Activated CD4-positive, alpha-beta memory T cell treated with anti-CD3 and anti-CD28 coated beads, Interleukin-2, amount 10 ng/mL, durations not matched to agents 7 days and 5 days (primary cell): ENCODE measurements around the gene GNGT2. TPM values are rescaled to one million over a fixed set of nuclear protein-coding genes. Genes with fewer than 3 reads are reported as not detected.
A peak's percentile ranks its signal among the peaks of the same experiment; 100 is the strongest.

Experiments used
- CTCF ChIA-PET: fragments of 350-600 bp; sonication (Branson Sonifier 250); formaldehyde crosslinking; loops from one replicate; lab custom pipeline; 2021; ENCODE audit warnings: antibody characterized with exemption, inconsistent platforms; lab: Charles Lee
- POLR2A ChIA-PET: fragments of 350-600 bp; sonication (Branson Sonifier 250); formaldehyde crosslinking; loops from one replicate; lab custom pipeline; 2021; ENCODE audit warnings: antibody characterized with exemption; lab: Charles Lee
- DNase-seq: peaks from one replicate; pipeline ENCODE4 v3.0.0-alpha.2; 2020
- H3K27ac Mint-ChIP-seq: one replicate; pipeline ENCODE4 v1.8.0; 2021; ENCODE audit warnings: mild to moderate bottlenecking, mixed read lengths
- H3K27me3 Mint-ChIP-seq: one replicate; pipeline ENCODE4 v1.8.0; 2021; ENCODE audit warnings: mixed read lengths
- H3K36me3 Mint-ChIP-seq: one replicate; pipeline ENCODE4 v1.8.0; 2021; ENCODE audit warnings: low read depth, mixed read lengths
- H3K4me1 Mint-ChIP-seq: one replicate; pipeline ENCODE4 v1.8.0; 2021; ENCODE audit warnings: mixed read lengths
- H3K4me3 Mint-ChIP-seq: one replicate; pipeline ENCODE4 v1.8.0; 2021; ENCODE audit warnings: mild to moderate bottlenecking, mixed read lengths
- H3K9me3 Mint-ChIP-seq: one replicate; pipeline ENCODE4 v1.8.0; 2021; ENCODE audit warnings: mixed read lengths
- total RNA-seq, 2 experiments: library from RNA; stranded (reverse); gene quantifications; one replicate each; pipeline ENCODE4 v1.2.3, GENCODE V29; 2021

GNGT2 gene
- total RNA-seq, 2 experiments from 2014 or later: 22.7 to 23.8 TPM

DNA sequence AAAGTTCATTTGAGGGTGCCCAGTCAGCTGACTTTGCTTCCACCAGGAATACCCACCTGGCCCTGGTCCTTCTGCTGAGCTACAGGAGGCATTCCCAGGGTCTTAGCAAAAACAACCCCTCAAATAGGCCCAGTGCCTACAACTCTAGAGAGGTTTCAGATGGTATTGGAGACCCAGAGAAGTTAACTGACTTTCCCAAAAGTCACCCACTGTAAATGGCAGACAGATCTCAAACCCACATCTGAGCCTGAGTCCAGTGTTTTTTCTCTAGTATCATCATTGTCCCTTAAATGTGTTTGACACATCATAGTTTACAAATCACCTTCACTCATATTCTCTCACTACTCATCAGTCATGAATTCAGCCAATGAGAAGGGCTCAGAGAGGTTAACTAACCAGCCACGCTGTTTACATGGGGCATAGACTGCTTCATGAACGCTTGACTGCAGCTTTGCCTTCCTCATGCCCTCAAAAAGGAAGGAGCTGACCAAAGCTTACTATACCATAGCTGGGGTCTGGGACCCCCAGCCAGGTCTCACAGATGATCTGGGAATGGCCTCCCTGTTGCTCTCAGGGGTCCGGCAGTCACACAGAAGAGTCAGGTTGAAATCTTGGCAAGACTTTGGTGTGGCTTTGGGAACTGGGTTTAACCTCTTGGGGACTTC, 16.5 kb upstream of the GNGT2 start:
- H3K27ac Mint-ChIP-seq: no peak overlapping the region
- H3K4me1 Mint-ChIP-seq: peaks cover 43% of the 10 kb centered on the region

DNA sequence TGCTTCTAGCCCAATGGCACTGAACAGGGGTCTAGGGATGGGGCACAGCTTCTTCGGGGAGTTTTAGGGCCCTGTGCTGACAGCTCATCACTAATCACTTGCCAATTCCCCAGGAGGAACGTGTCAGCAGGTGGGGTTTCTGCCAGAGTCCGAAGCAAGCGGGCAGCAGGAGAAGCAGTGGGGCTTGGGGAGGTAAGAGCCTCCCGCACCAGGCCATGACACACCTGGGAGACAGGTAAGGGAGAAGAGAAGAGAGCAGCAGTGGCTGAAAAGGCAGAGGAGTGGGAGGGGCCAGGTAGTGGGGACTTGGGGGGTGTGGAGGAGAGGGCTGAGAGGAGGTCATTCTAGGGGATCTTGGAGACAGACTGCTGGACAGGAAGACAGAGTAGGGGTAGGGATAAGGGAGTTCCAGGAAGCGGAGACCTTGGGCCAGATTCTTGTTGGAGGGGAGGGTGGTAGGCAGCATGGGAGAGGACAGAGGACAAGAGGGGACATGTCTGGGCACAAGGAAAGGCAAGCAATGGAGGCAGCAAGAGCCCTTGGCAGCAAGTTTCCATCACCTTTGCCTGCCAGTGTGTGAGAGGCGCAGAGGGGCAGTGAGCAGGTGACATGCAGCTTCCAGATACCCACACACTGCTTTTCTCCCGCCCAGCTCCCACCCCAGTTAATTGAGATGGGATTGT, 15.3 kb upstream of the GNGT2 start:
- Mint-ChIP-seq H3K36me3 (peaks cover 21% of the 10 kb centered on the region), H3K4me1 (peaks cover 39% of the 10 kb centered on the region), H3K27ac (no peak overlapping the region), H3K4me3 (no peak overlapping the region), H3K9me3 (no peaks in the 10 kb centered on the region), H3K27me3 (peaks cover 36% of the 10 kb centered on the region)
- ChIA-PET POLR2A (interaction anchor here (1.0 to 5.4 kb wide), 8 partner anchors 9 to 45 kb away, joined by 3 to 63 read pairs (median 14); partner anchors contain the start of genes ABI3 and GNGT2), CTCF (interaction anchor here (1.1 to 7.7 kb wide), 6 partner anchors 17 to 89 kb away, joined by 3 to 105 read pairs (median 5); no protein-coding TSS in a partner anchor)
- no peak for DNase-seq

More for the DNA sequence above, 16.5 kb upstream of the GNGT2 start:
- H3K9me3 Mint-ChIP-seq: no peaks in the 10 kb centered on the region
- peaks cover 45% of the 10 kb centered on the region for H3K27me3 Mint-ChIP-seq
- peaks cover 19% of the 10 kb centered on the region for H3K36me3 Mint-ChIP-seq
- H3K4me3 Mint-ChIP-seq: no peak overlapping the region
- ChIA-PET CTCF (interaction anchor here (0.6 to 7.7 kb wide), 18 partner anchors 12 to 181 kb away, joined by 3 to 105 read pairs (median 4); partner anchors contain the start of gene ABI3), POLR2A (interaction anchor here (1.0 to 5.4 kb wide), 6 partner anchors 10 to 46 kb away, joined by 3 to 63 read pairs (median 26); partner anchors contain the start of genes ABI3 and GNGT2)
- no peak for DNase-seq

DNA sequence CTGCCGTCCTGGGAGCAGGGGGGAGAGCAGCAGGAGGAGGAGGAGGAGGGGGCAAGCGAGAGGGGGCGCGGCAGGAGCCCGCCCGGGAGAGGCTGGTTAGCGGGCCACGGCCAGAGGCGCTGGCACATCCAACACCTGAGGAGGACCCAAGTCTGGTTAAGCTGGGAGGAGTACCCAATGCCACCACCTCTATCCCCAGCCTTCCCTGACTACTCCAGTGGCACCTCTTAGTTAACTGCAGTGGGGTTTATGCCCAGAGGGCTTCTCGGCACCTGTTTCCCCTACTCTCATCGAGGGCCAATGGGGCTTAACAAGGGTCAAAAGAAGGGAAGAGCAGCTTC, 14.6 kb upstream of the GNGT2 start:
- POLR2A ChIA-PET: interaction anchor here (1.1 to 5.1 kb wide), 7 partner anchors 10 to 136 kb away, joined by 3 to 63 read pairs (median 6); partner anchors contain the start of genes ABI3 and GNGT2
- CTCF ChIA-PET: interaction anchor here (1.0 to 7.7 kb wide), 8 partner anchors 8 to 280 kb away, joined by 3 to 105 read pairs (median 4); partner anchors contain the start of gene SNF8
- Mint-ChIP-seq H3K4me1 (peaks cover 42% of the 10 kb centered on the region), H3K9me3 (no peaks in the 10 kb centered on the region), H3K27ac (no peak overlapping the region), H3K27me3 (peaks cover 36% of the 10 kb centered on the region), H3K4me3 (peak overlapping the region; percentile 41), H3K36me3 (peaks cover 27% of the 10 kb centered on the region)
- no peak for DNase-seq

DNA sequence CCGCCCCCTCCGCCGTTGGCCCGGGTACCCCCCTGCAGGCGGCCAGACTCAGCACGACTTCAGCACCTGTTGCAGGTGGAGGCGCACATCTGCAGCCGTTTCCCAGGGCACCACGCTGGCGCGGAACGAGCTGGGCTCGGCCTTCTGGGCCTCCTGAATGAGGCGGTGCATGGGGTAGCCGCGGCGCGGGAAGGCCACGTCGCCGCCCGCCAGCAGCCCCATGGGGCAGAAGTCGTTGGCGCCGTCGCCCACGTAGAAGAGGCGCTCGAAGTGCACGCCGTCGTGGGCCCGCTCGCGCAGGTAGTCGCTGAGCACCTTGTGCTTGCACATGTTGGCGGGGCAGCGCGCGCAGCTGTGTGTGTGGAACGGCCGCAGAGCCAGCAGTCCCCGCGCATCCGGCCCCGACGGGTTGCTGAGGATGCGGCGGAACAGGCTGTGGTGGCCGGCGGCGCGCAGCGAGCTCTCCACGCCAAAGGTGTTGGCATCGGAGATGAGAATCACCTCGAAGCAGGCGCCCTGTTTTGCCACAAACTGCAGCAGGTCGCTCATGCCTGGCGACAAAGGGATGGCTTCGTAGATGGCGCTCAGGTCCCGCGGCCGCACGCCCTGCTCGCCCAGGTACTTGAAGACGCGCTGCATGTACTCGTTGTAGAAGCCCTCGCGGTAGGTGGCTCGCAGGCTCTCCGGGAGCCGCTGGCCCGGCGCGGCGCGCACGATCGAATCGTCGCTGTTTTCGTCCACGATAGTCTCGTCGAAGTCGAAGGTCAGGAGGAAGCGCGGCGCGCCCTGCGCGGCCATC, 14.0 kb upstream of the GNGT2 start:
- DNase-seq: peak; percentile 71
- peaks cover 32% of the 10 kb centered on the region for H3K27me3 Mint-ChIP-seq
- peaks cover 42% of the 10 kb centered on the region for H3K4me1 Mint-ChIP-seq
- ChIA-PET CTCF (interaction anchor here (0.9 to 7.7 kb wide), 9 partner anchors 9 to 280 kb away, joined by 3 to 105 read pairs (median 4); partner anchors contain the start of gene SNF8), POLR2A (interaction anchor here (1.1 to 5.1 kb wide), 6 partner anchors 10 to 137 kb away, joined by 3 to 63 read pairs (median 8); partner anchors contain the start of genes ABI3 and GNGT2)
- H3K36me3 Mint-ChIP-seq: peaks cover 32% of the 10 kb centered on the region
- H3K9me3 Mint-ChIP-seq: no peaks in the 10 kb centered on the region
- H3K27ac Mint-ChIP-seq: no peak overlapping the region
- peak overlapping the region; percentile 41 for H3K4me3 Mint-ChIP-seq

DNA sequence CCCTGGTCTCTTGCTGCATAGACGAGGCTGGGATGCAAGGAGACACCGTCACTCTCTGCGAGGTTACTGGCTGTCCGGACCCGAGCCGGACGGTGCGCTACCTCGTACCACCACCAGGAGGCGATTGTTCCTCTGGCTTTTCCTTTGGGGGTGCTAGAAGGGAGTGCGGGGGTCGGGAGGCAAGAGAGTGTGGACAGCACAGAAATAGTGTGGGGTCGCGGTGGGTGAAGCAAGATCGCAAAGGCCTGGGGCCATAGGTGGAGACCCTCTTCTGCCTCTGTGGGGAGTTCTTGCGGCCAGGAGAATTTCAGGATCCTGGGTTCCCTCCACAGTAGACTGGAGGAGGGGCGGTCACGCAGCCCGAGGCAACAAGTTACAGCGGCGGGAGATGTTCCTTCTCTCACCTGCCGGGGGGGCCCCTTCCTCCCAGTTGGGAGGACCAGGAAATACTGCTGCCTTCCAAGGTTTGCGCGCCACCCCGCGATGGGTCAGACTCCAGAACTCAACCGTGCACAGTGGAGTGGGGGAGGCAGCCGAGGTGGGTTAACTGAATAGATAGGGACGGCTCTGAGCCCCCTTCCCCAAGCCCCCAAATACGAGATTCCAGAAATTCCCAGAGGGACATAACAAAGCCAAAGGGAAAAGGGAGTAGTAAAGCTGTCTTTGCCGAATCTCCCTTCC, 13.3 kb upstream of the GNGT2 start:
- Mint-ChIP-seq H3K27ac (no peak overlapping the region), H3K4me3 (peak overlapping the region; percentile 44), H3K36me3 (peaks cover 39% of the 10 kb centered on the region), H3K27me3 (peaks cover 26% of the 10 kb centered on the region), H3K4me1 (peaks cover 48% of the 10 kb centered on the region), H3K9me3 (no peaks in the 10 kb centered on the region)
- ChIA-PET POLR2A (interaction anchor here (1.3 to 5.1 kb wide), 5 partner anchors 9 to 43 kb away, joined by 5 to 63 read pairs (median 9); partner anchors contain the start of genes ABI3 and GNGT2), CTCF (interaction anchor here (0.9 to 7.7 kb wide), 11 partner anchors 9 to 279 kb away, joined by 3 to 105 read pairs (median 4); partner anchors contain the start of gene SNF8)
- DNase-seq: peak; percentile 67

DNA sequence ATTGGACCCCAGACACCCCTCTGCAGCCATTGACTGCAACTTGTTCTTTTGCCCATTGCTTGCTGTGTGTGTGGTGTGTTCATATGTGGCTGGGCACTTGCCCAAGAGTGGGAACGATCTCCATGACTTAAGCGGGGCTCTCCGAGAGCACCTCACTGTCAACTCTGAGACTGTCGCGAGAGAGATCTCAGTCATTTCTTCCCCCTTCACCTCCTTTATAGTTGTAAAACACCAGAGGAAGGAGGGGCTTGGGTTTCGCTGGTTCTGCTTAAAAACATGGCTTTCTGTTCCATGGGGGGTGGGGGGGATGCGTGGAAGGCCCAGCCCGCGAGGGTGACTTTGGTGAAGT, 12.8 kb upstream of the GNGT2 start:
- H3K27me3 Mint-ChIP-seq: peaks cover 26% of the 10 kb centered on the region
- no peak overlapping the region for H3K27ac Mint-ChIP-seq
- peak overlapping the region; percentile 44 for H3K4me3 Mint-ChIP-seq
- peaks cover 53% of the 10 kb centered on the region for H3K4me1 Mint-ChIP-seq
- DNase-seq: no peak
- POLR2A ChIA-PET: interaction anchor here (1.6 to 1.7 kb wide), 2 partner anchors 11 to 12 kb away, joined by 5 read pairs; partner anchors contain the start of genes ABI3 and GNGT2
- H3K36me3 Mint-ChIP-seq: peaks cover 42% of the 10 kb centered on the region
- no peaks in the 10 kb centered on the region for H3K9me3 Mint-ChIP-seq
- CTCF ChIA-PET: interaction anchor here (0.8 to 2.1 kb wide), 4 partner anchors 11 to 43 kb away, joined by 4 to 11 read pairs (median 6); no protein-coding TSS in a partner anchor

DNA sequence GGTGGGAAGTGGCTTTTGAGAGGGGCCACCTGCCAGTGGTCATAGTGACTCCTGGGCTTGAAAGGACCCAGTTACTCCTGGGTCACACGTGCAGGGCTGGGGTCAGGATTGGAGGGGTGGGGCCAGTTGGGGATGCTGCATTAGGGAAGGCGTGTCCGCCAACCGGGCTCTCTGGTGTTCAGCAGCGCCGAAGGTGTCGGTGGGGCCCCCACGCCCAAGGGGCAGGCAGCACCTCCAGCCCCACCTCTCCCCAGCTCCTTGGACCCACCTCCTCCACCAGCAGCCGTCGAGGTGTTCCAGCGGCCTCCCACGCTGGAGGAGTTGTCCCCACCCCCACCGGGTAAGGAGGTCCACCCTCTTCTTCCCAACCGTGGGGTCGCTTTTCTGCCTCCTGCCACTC, 9.6 kb upstream of the GNGT2 start:
- H3K9me3 Mint-ChIP-seq: no peaks in the 10 kb centered on the region
- peaks cover 67% of the 10 kb centered on the region for H3K36me3 Mint-ChIP-seq
- H3K4me3 Mint-ChIP-seq: no peak overlapping the region
- POLR2A ChIA-PET: interaction anchor here (5.6 kb wide), 1 partner anchor 9 kb away, joined by 34 read pairs; the partner anchor contains the start of gene PHOSPHO1
- peaks cover 72% of the 10 kb centered on the region for H3K4me1 Mint-ChIP-seq
- H3K27me3 Mint-ChIP-seq: peaks cover 17% of the 10 kb centered on the region
- DNase-seq: no peak
- peak overlapping the region; percentile 95 for H3K27ac Mint-ChIP-seq
- CTCF ChIA-PET: no interaction called here

DNA sequence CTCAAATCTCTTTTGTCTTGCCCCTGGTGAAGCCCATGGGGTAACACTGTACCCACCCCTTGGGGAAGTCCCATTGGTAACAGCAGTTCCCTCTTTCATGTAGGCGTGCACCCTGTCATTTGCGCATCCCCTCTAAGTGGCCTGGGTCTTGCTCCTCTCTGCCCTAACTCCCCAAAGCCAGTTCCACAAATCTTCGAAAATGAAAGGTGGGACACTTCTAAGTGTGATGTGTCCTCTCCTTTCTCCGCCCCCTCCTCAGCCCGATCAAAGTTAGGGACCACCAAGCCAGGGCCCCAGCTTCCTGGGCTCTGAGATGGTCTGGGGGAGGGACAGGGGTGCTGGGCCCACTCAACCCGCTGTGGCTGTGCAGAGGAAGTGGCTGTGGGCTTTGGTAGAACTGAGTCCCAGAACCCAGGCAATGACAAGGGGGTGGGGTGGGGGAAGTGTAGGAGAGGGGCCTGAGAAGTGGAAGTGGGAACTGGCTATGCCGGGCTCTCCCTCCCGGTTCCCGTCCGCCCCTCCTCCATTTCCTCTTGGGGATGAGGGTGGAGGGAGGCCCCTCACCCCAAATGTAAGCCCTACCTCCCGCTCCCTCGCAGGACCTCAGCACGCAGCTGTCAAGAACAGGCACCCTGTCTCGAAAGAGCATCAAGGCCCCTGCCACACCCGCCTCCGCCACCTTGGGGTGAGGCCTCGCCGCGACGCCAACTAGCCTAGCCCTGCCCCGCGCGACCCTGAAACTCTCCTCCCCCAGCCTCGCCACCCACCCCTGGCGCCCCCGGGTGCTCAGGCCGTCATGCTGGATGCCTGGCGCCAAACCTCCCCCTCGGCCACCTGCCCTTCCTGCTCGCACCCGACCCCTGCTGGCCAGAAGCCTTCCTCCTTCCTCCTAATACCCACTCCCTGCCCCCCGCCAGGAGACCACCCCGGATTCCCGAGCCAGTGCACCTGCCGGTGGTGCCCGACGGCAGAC, 8.9 kb upstream of the GNGT2 start:
- POLR2A ChIA-PET: interaction anchor here (1.1 to 5.9 kb wide), 7 partner anchors 9 to 312 kb away, joined by 3 to 72 read pairs (median 6); partner anchors contain the start of genes ABI3, GNGT2, PHOSPHO1 and ZNF652
- H3K36me3 Mint-ChIP-seq: peaks cover 70% of the 10 kb centered on the region
- H3K4me1 Mint-ChIP-seq: peaks cover 71% of the 10 kb centered on the region

DNA sequence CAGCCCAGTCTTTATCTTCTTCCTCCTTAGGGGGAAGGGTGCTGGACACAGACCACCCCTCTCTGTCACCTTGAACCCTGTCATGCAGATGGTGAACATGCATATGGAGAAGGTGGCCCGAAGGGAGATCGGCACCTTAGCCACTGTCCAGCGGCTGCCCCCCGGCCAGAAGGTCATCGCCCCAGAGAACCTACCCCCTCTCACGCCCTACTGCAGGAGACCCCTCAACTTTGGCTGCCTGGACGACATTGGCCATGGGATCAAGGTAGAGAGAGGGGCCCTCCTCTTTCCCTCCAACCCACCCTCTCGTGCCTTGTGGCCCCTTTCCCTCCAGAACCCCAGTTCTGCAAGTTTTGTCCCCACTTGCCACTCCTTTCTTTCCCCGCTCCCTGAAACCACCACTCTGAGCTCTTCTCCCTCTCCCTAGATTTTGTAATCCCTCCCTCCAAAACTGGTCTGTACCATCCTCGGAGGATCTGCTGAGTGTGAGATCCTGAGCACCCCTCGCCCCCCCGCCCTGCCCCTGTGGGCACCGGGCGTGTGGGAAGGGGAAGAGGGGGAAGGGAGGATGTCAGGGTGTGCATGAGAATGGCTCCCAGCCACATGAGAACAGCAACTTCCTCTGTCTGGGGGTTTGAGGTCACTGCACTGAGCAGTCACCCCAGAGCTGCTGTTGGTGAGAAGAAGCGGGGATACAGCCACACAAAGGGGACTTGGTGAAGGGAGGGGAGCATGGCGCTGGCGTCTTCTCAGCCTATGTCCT, 7.5 kb upstream of the GNGT2 start:
- peak; percentile 79 for DNase-seq
- Mint-ChIP-seq H3K27me3 (no peaks in the 10 kb centered on the region), H3K9me3 (no peaks in the 10 kb centered on the region), H3K4me3 (peak overlapping the region; percentile 64), H3K36me3 (peaks cover 76% of the 10 kb centered on the region), H3K27ac (peak overlapping the region; percentile 95), H3K4me1 (peaks cover 71% of the 10 kb centered on the region)
- ChIA-PET CTCF (interaction anchor here (0.6 to 1.2 kb wide), 3 partner anchors 11 to 26 kb away, joined by 3 read pairs; no protein-coding TSS in a partner anchor), POLR2A (interaction anchor here (1.2 to 5.9 kb wide), 6 partner anchors 9 to 310 kb away, joined by 3 to 72 read pairs (median 7); partner anchors contain the start of genes PHOSPHO1 and ZNF652)

More for the DNA sequence above, 8.9 kb upstream of the GNGT2 start:
- H3K27ac Mint-ChIP-seq: peak overlapping the region; percentile 95
- peaks cover 11% of the 10 kb centered on the region for H3K27me3 Mint-ChIP-seq
- no peaks in the 10 kb centered on the region for H3K9me3 Mint-ChIP-seq
- CTCF ChIA-PET: interaction anchor here (0.8 to 1.2 kb wide), 2 partner anchors 10 to 27 kb away, joined by 3 read pairs; no protein-coding TSS in a partner anchor
- H3K4me3 Mint-ChIP-seq: peak overlapping the region; percentile 49
- peak; percentile 62 for DNase-seq
